HG03045 (cell line): Measurements from ENCODE around the gene IL33.

ENCODE experiments used
- ATAC-seq: cut with Tn5 transposase; IDR thresholded peaks from one replicate; pipeline ENCODE4 v1.9.1; 2021; ENCODE audit warnings: mild to moderate bottlenecking, moderate library complexity; ENCODE audit not compliant: unreplicated experiment

Gene IL33

GRCh38 chr9:6277417-6277816, 61.8 kb downstream of the IL33 start:
- ATAC-seq: no peak

GRCh38 chr9:6301858-6302257, 86.3 kb downstream of the IL33 start:
- ATAC-seq: no peak

DNA sequence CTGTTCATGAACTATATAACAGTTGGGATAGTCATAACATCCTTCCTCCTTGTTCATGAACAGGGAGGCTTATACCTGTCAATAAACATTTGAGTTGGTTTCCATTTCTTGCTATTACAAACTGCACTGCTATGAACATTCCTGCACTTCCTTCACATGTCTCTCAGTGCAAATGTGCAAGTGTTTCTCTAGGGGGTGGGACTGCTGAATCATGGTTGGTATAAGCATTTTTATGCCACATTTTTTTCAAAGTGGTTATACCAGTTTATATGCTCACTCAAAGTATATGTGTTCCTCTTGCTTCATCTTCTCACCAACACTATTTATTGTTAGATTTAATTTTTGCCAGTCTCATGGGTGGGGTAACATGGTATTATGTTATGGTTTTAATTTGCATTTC, 86.8 kb downstream of the IL33 start:
- no peak for ATAC-seq

- ATAC-seq: no peak
These were observed 88.6 kb downstream of the IL33 start for GRCh38 chr9:6304232-6304631.

- ATAC-seq: no peak
These were observed 90.5 kb downstream of the IL33 start for GRCh38 chr9:6305954-6306563.
